ENCODE data around the gene MTMR3. TPM values are rescaled to one million over a fixed set of nuclear protein-coding genes. Genes with fewer than 3 reads are reported as not detected.

Gene MTMR3
- total RNA-seq, 1 donor from 2014 or later = 26.1 TPM

DNA sequence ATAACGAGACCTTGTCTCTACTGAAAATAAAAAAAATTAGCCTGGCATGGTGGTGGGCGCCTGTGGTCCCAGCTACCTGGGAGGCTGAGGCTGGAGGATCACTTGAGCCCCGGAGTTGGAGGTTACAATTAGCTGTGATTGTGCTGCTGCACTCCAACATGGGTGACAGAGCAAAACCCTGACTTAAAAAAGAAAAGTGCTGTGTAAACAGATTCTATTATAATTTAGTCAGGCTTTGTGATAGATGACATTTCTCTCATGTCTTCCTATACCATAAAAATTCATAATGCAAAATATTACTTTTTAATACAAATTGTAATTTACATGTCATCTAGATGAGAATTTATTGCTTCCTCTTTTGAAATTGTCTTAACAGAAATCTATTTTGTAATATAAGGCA is 94.1 kb downstream of the MTMR3 start:
- Histone ChIP-seq H3K36me3 (peaks cover 5 to 18% of the 10 kb centered on the region in 2 donors), H3K4me3 (no peak overlapping the region), H3K9me3 (no peaks in the 10 kb centered on the region), H3K4me1 (no peaks in the 10 kb centered on the region), H3K27ac (no peak overlapping the region), H3K27me3 (no peaks in the 10 kb centered on the region)
- TF ChIP-seq, protein P1, sequence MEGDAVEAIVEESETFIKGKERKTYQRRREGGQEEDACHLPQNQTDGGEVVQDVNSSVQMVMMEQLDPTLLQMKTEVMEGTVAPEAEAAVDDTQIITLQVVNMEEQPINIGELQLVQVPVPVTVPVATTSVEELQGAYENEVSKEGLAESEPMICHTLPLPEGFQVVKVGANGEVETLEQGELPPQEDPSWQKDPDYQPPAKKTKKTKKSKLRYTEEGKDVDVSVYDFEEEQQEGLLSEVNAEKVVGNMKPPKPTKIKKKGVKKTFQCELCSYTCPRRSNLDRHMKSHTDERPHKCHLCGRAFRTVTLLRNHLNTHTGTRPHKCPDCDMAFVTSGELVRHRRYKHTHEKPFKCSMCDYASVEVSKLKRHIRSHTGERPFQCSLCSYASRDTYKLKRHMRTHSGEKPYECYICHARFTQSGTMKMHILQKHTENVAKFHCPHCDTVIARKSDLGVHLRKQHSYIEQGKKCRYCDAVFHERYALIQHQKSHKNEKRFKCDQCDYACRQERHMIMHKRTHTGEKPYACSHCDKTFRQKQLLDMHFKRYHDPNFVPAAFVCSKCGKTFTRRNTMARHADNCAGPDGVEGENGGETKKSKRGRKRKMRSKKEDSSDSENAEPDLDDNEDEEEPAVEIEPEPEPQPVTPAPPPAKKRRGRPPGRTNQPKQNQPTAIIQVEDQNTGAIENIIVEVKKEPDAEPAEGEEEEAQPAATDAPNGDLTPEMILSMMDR (IDR thresholded peaks at IDR 0.05) = no peak
- no peak for DNase-seq (ENCODE audit: low spot score in 2 of 2)
- intact Hi-C loops (cut with DNase I) = no loop called here

DNA sequence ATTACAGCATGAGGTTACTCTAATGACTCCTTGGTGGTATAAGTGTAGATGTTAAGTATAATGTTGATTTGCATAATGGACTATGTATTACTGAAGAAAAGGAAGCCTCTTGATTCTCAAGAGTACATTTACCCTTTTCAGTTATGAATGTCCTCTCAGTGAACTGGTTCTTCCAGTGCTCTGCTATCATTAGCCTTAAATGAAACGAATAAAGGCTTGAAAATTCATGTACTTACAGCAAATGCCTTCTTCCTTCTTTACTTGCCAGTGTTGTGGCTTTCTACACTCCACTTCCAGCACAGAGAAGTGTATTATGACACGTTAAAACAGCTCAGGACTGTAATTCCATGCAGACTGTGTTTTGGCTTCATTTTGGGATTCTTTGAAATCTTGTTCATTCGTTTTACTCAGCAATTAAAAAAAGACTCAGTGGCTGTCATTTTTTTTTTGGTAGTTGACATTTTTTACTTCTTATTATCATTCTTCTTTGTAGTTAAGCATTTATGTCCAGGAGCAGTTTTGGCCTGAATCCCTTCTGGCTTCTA is 96.9 kb downstream of the MTMR3 start:
- TF ChIP-seq, protein P1 (IDR thresholded peaks at IDR 0.05) = no peak
- Histone ChIP-seq H3K27ac (no peak overlapping the region), H3K4me1 (no peaks in the 10 kb centered on the region), H3K27me3 (no peaks in the 10 kb centered on the region), H3K36me3 (peaks cover 5 to 18% of the 10 kb centered on the region in 2 donors), H3K4me3 (no peak overlapping the region), H3K9me3 (no peaks in the 10 kb centered on the region)
- intact Hi-C loops (cut with DNase I) = no loop called here
- no peak for DNase-seq (ENCODE audit: low spot score in 2 of 2)

DNA sequence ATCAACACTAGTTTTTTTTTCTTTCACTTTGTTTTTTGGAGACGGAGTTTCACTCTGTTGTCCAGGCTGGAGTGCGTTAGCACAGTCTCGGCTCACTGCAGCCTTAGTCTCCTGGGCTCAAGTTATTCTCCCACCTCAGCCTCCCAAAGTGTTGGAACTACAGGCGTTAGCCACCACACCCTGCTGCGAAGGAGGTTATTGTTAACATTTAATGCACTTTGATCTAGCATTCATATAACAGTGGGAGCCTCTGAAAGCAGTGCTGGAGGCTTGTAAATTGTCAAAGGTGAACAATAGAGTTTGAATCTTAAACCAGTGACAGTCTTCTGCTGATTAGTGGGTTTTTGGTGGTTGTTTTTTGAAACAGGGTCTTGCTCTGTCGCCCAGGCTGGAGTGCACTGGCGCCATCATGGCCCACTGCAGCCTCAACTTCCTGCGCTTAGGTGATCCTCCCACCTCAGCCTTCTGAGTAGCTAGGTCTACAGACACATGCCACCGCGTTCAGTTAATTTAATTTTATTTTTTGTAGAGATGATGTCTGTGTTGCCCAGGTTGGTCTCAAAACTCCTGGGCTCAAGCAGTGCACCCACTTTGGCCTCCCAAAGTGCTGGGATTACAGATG is 100.4 kb downstream of the MTMR3 start:
- Histone ChIP-seq H3K4me1 (no peaks in the 10 kb centered on the region), H3K36me3 (peaks cover 5 to 17% of the 10 kb centered on the region in 2 donors), H3K9me3 (no peaks in the 10 kb centered on the region), H3K27me3 (no peaks in the 10 kb centered on the region), H3K27ac (no peak overlapping the region), H3K4me3 (no peak overlapping the region)
- intact Hi-C loops (cut with DNase I) = no loop called here
- TF ChIP-seq, protein P1 (IDR thresholded peaks at IDR 0.05) = no peak
- DNase-seq (ENCODE audit: low spot score in 2 of 2) = no peak

DNA sequence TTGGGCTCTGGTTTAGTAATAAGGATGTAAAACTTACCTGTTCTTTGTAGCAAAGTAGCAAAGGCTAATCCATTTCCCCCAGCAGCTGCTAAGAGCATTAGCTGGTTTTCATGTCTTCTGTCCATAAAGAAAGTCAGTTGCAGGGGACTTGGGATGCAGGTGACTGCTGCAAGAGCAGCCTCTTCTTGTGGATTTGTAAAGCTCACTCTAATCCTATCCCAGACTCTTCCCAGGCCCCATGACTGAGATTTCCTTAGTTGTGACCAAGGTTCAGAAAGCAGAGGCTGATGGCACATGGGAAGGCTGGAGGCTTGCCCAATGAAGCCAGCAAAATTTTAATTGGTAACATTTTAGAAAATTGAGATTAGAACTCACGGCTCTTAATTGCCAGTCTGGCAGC is 102.9 kb downstream of the MTMR3 start:
- H3K9me3 ChIP-seq = no peaks in the 10 kb centered on the region
- H3K4me1 ChIP-seq = no peaks in the 10 kb centered on the region
- H3K27me3 ChIP-seq = no peaks in the 10 kb centered on the region
- TF ChIP-seq, protein P1 (IDR thresholded peaks at IDR 0.05) = no peak
- no peak overlapping the region for H3K4me3 ChIP-seq
- H3K27ac ChIP-seq = no peak overlapping the region
- peaks cover 0 to 18% of the 10 kb centered on the region in 2 donors for H3K36me3 ChIP-seq
- DNase-seq (ENCODE audit: low spot score in 2 of 2) = no peak
- intact Hi-C loops (cut with DNase I) = no loop called here

DNA sequence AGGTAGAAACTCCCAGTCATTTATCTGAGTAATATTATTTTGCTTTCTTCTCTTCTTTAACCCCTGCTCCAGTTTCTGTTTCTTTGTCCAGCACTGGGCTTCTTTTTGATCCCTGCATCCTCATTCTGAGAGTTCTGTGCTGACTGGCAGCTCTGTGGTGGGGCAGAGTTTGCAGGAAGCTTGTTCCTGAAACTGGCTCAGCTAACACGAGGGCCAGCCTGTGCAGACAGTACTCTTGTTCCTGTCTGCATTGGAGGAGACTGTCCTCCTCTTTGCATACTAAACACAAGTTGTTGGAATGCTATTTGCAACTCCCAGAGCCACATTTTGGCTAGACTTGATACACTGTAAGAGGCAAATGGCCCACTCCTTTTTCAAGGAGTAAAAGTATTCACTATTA is 104.2 kb downstream of the MTMR3 start:
- peaks cover 10 to 26% of the 10 kb centered on the region in 2 donors for H3K36me3 ChIP-seq
- no peak overlapping the region for H3K27ac ChIP-seq

More for the DNA sequence above, 104.2 kb downstream of the MTMR3 start:
- Histone ChIP-seq H3K4me3 (no peak overlapping the region), H3K4me1 (no peaks in the 10 kb centered on the region), H3K9me3 (no peaks in the 10 kb centered on the region), H3K27me3 (no peaks in the 10 kb centered on the region)
- DNase-seq (ENCODE audit: low spot score in 2 of 2) = no peak
- TF ChIP-seq, protein P1 (IDR thresholded peaks at IDR 0.05) = no peak
- intact Hi-C loops (cut with DNase I) = no loop called here

Data from ascending aorta (tissue), 2 donors.